Measurements from ENCODE around the gene MACROD1.

GRCh38 chr11:64180891-64181290 lies 15.0 kb upstream of the MACROD1 start:
- no peak for TF ChIP-seq POLR2G (IDR thresholded peaks at IDR 0.05; ENCODE audit: low read depth, low read length)
- TF ChIP-seq ZC3H11A (IDR thresholded peaks at IDR 0.05; ENCODE audit: low read depth, low read length) = no peak
- no peak for TF ChIP-seq ZBTB11 (CRISPR knock-in tag; IDR thresholded peaks at IDR 0.05)
- TF ChIP-seq RCOR1 (IDR thresholded peaks at IDR 0.05; ENCODE audit: borderline replicate concordance in 1 of 2, low read depth in 2 of 2, low read length in 2 of 2) = no peak
- no peak for TF ChIP-seq JUND (IDR thresholded peaks at IDR 0.05; ENCODE audit: borderline replicate concordance, low read depth, low read length)
- TF ChIP-seq JUND (tag; IDR thresholded peaks at IDR 0.05; ENCODE audit: borderline replicate concordance, low read depth, low read length) = no peak
- TF ChIP-seq SP1 (CRISPR knock-in tag; IDR thresholded peaks at IDR 0.05) = no peak
- no peak for TF ChIP-seq ZEB2 (IDR thresholded peaks at IDR 0.05)
